ENCODE measurements around the gene FSIP2.

DNA sequence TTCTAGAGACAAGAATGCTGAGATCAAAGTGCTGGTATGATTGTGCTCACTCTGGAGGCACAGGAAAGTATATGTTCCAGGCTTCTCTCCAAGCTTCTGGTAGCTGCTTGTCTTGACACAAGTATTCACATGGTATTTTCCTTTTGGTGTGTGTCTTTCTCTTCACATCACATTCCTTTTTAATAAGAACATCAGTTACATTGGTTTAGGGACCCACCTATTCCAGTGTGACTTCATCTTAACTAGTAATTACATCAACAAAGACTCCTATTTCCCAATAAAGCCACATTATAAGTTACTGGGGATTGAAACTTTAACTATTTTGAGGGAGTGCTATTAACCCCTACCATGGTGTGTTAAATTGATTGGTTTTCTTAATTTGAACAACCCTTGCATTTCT lies 119.1 kb downstream of the FSIP2 start:
- TF ChIP-seq POLR2A (IDR thresholded peaks at IDR 0.05; ENCODE audit: low read depth, low read length) (no peak), TAF1 (IDR thresholded peaks at IDR 0.05; ENCODE audit: low read depth, low read length) (no peak)
